Endothelial cell of umbilical vein (primary cell): ENCODE measurements around the gene NTS. TPM values are rescaled to one million over a fixed set of nuclear protein-coding genes. Genes with fewer than 3 reads are reported as not detected.
A peak's percentile ranks its signal among the peaks of the same experiment; 100 is the strongest.

Source experiments
- Bru-seq: library from RNA; stranded (reverse); fragments of 400-500 nt; gene quantifications from one replicate; lab custom pipeline; 2021; lab: Mats Ljungman, UMichigan
- BruChase-seq, 2 experiments: library from RNA; stranded (reverse); fragments of 400-500 nt; gene quantifications; one replicate each; lab custom pipeline; 2021; lab: Mats Ljungman, UMichigan
- BruUV-seq: library from RNA; stranded (reverse); fragments of 400-500 nt; replicated peaks from 2 replicates; lab custom pipeline; 2021; lab: Mats Ljungman, UMichigan
- CTCF ChIA-PET: fragments of 300-600, 350-600 bp; sonication (Branson Sonifier 250); formaldehyde crosslinking; loops from one replicate; lab custom pipeline; 2021; ENCODE audit warnings: antibody characterized with exemption, inconsistent platforms; lab: Charles Lee
- POLR2A ChIA-PET: fragments of 300-600, 350-600 bp; sonication (Branson Sonifier 250); formaldehyde crosslinking; loops from one replicate; lab custom pipeline; 2021; ENCODE audit warnings: antibody characterized with exemption, inconsistent platforms; lab: Charles Lee
- DNase-seq: peaks from one replicate; pipeline ENCODE4 v3.0.0-alpha.2; 2011; ENCODE audit warnings: low read depth, low spot score
- FAIRE-seq: peaks from 2 replicates; lab custom pipeline; 2011; peaks lifted over from hg19 to GRCh38; lab: Jason Lieb, UNC
- H2AFZ ChIP-seq: 2 replicates; pipeline ENCODE4 v1.6.0; 2012; ENCODE audit warnings: low read depth, low read length, control low read depth, inconsistent platforms
- H3K27ac ChIP-seq: 2 replicates; pipeline ENCODE4 v1.5.1; 2011; ENCODE audit warnings: low read depth, mild to moderate bottlenecking, control low read depth, low read length, moderate library complexity; ENCODE audit not compliant: insufficient read depth
- H3K27me3 ChIP-seq, 2 experiments: 2 replicates each; pipeline versions ENCODE4 v1.6.0 to v1.6.1; 2011; ENCODE audit warnings: low read length in 2 of 2, mixed read lengths in 1 of 2; ENCODE audit not compliant: control insufficient read depth in 2 of 2, insufficient read depth in 2 of 2
- H3K36me3 ChIP-seq, 2 experiments: 2 replicates in 1 of 2; 3 replicates in 1 of 2; pipeline ENCODE4 v1.5.1; 2011; ENCODE audit warnings: low read length in 2 of 2, mild to moderate bottlenecking in 1 of 2, moderate library complexity in 1 of 2; ENCODE audit not compliant: control insufficient read depth in 2 of 2, insufficient read depth in 2 of 2; ENCODE audit errors: extremely low read depth in 1 of 2
- H3K4me1 ChIP-seq: 3 replicates; pipeline ENCODE4 v1.5.1; 2011; ENCODE audit warnings: mild to moderate bottlenecking, low read length; ENCODE audit not compliant: control insufficient read depth, insufficient read depth; ENCODE audit errors: extremely low read depth
- H3K4me2 ChIP-seq: 2 replicates; pipeline ENCODE4 v1.6.1; 2011; ENCODE audit warnings: low read length, control low read depth, mixed read lengths; ENCODE audit not compliant: insufficient read depth
- H3K4me3 ChIP-seq, 3 experiments: fragments of 200-600 bp in 1 of 3; sonication (generic), shearing (Covaris generic) in 1 of 3; replicated peaks in 1 of 3; 2 replicates each; pipeline ENCODE4 v1.5.1; 2011 to 2016; ENCODE audit warnings: control low read depth in 3 of 3, low read length in 3 of 3, mild to moderate bottlenecking in 2 of 3, inconsistent platforms in 1 of 3, low read depth in 1 of 3, moderate library complexity in 1 of 3; ENCODE audit not compliant: insufficient read depth in 1 of 3
- H3K79me2 ChIP-seq: 2 replicates; pipeline ENCODE4 v1.6.0; 2012; ENCODE audit warnings: low read length, inconsistent platforms; ENCODE audit not compliant: control insufficient read depth, insufficient read depth
- H3K9ac ChIP-seq: replicated peaks from 2 replicates; pipeline ENCODE3; 2011; ENCODE audit warnings: low read length, control low read depth; ENCODE audit not compliant: insufficient read depth; ENCODE audit errors: extremely low read depth
- H3K9me1 ChIP-seq: replicated peaks from 3 replicates; pipeline ENCODE4 v1.6.0; 2011; ENCODE audit warnings: mild to moderate bottlenecking, low read length; ENCODE audit not compliant: control insufficient read depth, insufficient read depth; ENCODE audit errors: extremely low read depth
- H3K9me3 ChIP-seq: replicated peaks from 2 replicates; pipeline ENCODE4 v1.5.1; 2012; ENCODE audit warnings: low read length, inconsistent platforms; ENCODE audit not compliant: control insufficient read depth, insufficient read depth
- H4K20me1 ChIP-seq: replicated peaks from 2 replicates; pipeline ENCODE3; 2011; ENCODE audit warnings: mild to moderate bottlenecking, low read length; ENCODE audit not compliant: control insufficient read depth, insufficient read depth; ENCODE audit errors: extremely low read depth
- FOS ChIP-seq: IDR thresholded peaks from 2 replicates; pipeline ENCODE4 v1.6.1; 2011; ENCODE audit warnings: mild to moderate bottlenecking, low read length, moderate library complexity, borderline replicate concordance; ENCODE audit not compliant: insufficient read depth
- GATA2 ChIP-seq: IDR thresholded peaks from 2 replicates; pipeline ENCODE4 v1.7.0; 2011; ENCODE audit warnings: low read depth, mild to moderate bottlenecking, moderate library complexity, mixed read lengths, low read length; ENCODE audit not compliant: insufficient read length, insufficient read depth
- JUN ChIP-seq: IDR thresholded peaks from 2 replicates; pipeline ENCODE4 v1.6.1; 2011; ENCODE audit warnings: borderline replicate concordance, low read depth; ENCODE audit not compliant: insufficient read length, insufficient read depth
- MYC ChIP-seq: IDR thresholded peaks from one replicate; pipeline ENCODE4 v1.6.1; 2011; ENCODE audit warnings: mild to moderate bottlenecking, low read depth, low read length
- POLR2A ChIP-seq: IDR thresholded peaks from 2 replicates; pipeline ENCODE4 v1.6.1; 2012; ENCODE audit warnings: low read depth, mild to moderate bottlenecking, control low read depth, low read length
- POLR2AphosphoS5 ChIP-seq: IDR thresholded peaks from 2 replicates; pipeline ENCODE4 v1.6.1; 2012; ENCODE audit warnings: low read depth, mild to moderate bottlenecking, control low read depth, low read length, moderate library complexity; ENCODE audit not compliant: insufficient read depth
- dilution Hi-C: fragments of 300-500 bp; cut with MboI; formaldehyde crosslinking; loops from one replicate; pipeline ENCODE4 v1.15.0; 2019; ENCODE audit warnings: low sequenced_read_pairs; ENCODE audit not compliant: extremely low pct_ligation_motif_present
- intact Hi-C: fragments of 100-400 bp; cut with micrococcal nuclease; formaldehyde crosslinking; loops from one replicate; pipeline ENCODE4 v1.10.0; 2022
- long read RNA-seq: library from polyadenylated mRNA; stranded (forward); transcript quantifications from one replicate; pipeline ENCODE4 v2.0.0, GENCODE V29; 2021
- polyA minus RNA-seq, 3 experiments: library from RNA; depleted of rRNA, polyadenylated mRNA; stranded (reverse); fragments of >200 nt; gene quantifications; 1 replicate in 1 of 3; 2 replicates in 2 of 3; pipeline ENCODE4 v1.2.3, GENCODE V29; 2011
- polyA plus RNA-seq, 4 experiments: library from polyadenylated mRNA; depleted of rRNA in 3 of 4; stranded (reverse) in 3 of 4; unstranded in 1 of 4; fragments of >200 nt; gene quantifications; 2 replicates each; pipeline versions ENCODE4 v1.2.1 to v1.2.3, GENCODE V29; 2011 to 2012; ENCODE audit warnings: missing spikeins in 1 of 4
- total RNA-seq: library from RNA; stranded (reverse); gene quantifications from 2 replicates; pipeline ENCODE4 v1.2.3, GENCODE V29; 2021
- TF ChIP-seq, protein P1 (sequence below), 2 donors: IDR thresholded peaks; 1 replicate in 1 of 2; 2 replicates in 1 of 2; pipeline ENCODE4 v1.5.1; 2011; ENCODE audit warnings: low read length in 2 of 2, mild to moderate bottlenecking in 2 of 2, moderate library complexity in 2 of 2, control low read depth in 1 of 2, inconsistent platforms in 1 of 2, low read depth in 1 of 2; ENCODE audit not compliant: insufficient read depth in 1 of 2; ENCODE audit errors: extremely low read depth in 1 of 2

Gene NTS, protein sequence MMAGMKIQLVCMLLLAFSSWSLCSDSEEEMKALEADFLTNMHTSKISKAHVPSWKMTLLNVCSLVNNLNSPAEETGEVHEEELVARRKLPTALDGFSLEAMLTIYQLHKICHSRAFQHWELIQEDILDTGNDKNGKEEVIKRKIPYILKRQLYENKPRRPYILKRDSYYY
- total RNA-seq (not detected in 2 replicates), polyA plus RNA-seq (not detected in 2 replicates), polyA minus RNA-seq (not detected in 2 replicates), Bru-seq, nascent RNA (not detected), BruChase-seq, experiment 1, labeled RNA remaining after a 6-hour chase (not detected), BruChase-seq, experiment 2, labeled RNA remaining after a 2-hour chase (not detected)
- polyA plus RNA-seq (2011; cell fraction: cytosol; rRNA removed): 0.05 TPM in 1 of 2 replicates, not detected in the other
- not detected in 2 replicates for polyA plus RNA-seq (2011; cell fraction: nucleus; rRNA removed)
- not detected in 2 replicates for polyA plus RNA-seq (2012)
- polyA minus RNA-seq (2011; cell fraction: cytosol; rRNA and poly(A)+ RNA removed): 2.5 TPM
- polyA minus RNA-seq (2011; cell fraction: nucleus; rRNA and poly(A)+ RNA removed): not detected in 2 replicates
- long read RNA-seq: 0 reads

DNA sequence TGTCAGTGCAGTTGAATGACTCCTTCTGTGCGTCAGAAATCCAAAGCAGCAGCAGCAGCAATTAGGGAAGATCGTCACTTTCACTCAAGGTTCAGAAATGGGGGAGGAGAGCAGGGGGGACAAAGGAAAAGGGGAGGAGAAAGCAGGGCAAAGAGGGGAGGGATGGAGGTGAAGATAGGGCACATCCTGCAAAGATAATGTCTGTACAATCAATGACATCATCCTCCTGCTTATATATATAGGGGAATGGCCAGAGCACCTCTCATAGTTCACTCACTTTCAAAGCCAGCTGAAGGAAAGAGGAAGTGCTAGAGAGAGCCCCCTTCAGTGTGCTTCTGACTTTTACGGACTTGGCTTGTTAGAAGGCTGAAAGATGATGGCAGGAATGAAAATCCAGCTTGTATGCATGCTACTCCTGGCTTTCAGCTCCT, at the start of gene NTS:
Gene NTS, plus strand, starts transcription at position 265 of the 431 bp plus-strand sequence. Its CDS starts 109 bp downstream, at position 374.
- BruUV-seq: no TSS peak
- DNase-seq (no peak), FAIRE-seq (no peak)
- no peak for TF ChIP-seq FOS
- TF ChIP-seq GATA2: no peak
- no peak for TF ChIP-seq POLR2A
- ChIA-PET CTCF (interaction anchor here (1.1 to 9.3 kb wide), 4 partner anchors 392 to 407 kb away, joined by 3 to 153 read pairs (median 30); no protein-coding TSS in a partner anchor), POLR2A (no interaction called here)
- intact Hi-C loops: no loop called here
- peak within 1 kb of the TSS; percentile 41 for H2AFZ ChIP-seq
- no peaks in the 10 kb centered on the region for H3K27me3 ChIP-seq
- H3K79me2 ChIP-seq: no peaks in the 10 kb centered on the region
- no peak within 1 kb of the TSS for H3K4me3 ChIP-seq
- H3K9me3 ChIP-seq: no peaks in the 10 kb centered on the region
- H3K27ac ChIP-seq: no peak within 1 kb of the TSS
- no peaks in the 10 kb centered on the region for H3K36me3 ChIP-seq
- no peaks in the 10 kb centered on the region for H3K9me1 ChIP-seq
- no peak within 1 kb of the TSS for H3K9ac ChIP-seq
- no peaks in the 10 kb centered on the region for H3K4me1 ChIP-seq
- H3K4me2 ChIP-seq: no peak within 1 kb of the TSS
- dilution Hi-C loops: no loop called here
- no peaks in the 10 kb centered on the region for H4K20me1 ChIP-seq

DNA sequence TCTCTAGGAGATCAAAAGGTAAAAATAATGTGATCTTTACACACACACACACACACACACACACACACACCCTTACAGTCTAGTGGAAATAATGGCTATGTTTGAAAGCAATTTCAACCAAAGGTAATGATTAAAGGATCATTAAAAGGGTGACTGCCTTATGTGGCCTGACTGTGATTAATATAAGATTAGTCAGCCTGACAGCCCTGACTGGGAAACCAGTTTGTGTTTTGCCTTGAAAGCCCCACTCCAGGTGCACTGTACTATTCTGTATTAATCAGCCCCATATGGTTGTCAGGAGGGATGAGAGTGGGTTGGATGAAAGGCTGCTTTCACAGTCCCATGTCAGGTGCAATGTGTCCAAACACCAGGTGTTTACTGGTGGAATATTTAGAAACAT, 48.3 kb upstream of the NTS start:
- ChIA-PET POLR2A (no interaction called here), CTCF (no interaction called here)

More for the DNA sequence above, 48.3 kb upstream of the NTS start:
- Histone ChIP-seq H3K36me3 (no peaks in the 10 kb centered on the region), H3K9ac (no peak overlapping the region), H3K4me2 (no peak overlapping the region), H3K4me3 (no peak overlapping the region), H3K4me1 (peaks cover 20% of the 10 kb centered on the region), H3K27ac (no peak overlapping the region), H3K9me3 (no peaks in the 10 kb centered on the region), H3K9me1 (no peaks in the 10 kb centered on the region), H3K27me3 (no peaks in the 10 kb centered on the region), H2AFZ (no peak overlapping the region), H3K79me2 (no peaks in the 10 kb centered on the region), H4K20me1 (no peaks in the 10 kb centered on the region)
- dilution Hi-C loops: no loop called here
- no TSS peak for BruUV-seq
- DNase-seq: no peak
- FAIRE-seq: no peak
- intact Hi-C loops: no loop called here
- TF ChIP-seq MYC (no peak), POLR2A (no peak), JUN (no peak), FOS (no peak), GATA2 (no peak), POLR2AphosphoS5 (no peak)
- TF ChIP-seq, protein P1, sequence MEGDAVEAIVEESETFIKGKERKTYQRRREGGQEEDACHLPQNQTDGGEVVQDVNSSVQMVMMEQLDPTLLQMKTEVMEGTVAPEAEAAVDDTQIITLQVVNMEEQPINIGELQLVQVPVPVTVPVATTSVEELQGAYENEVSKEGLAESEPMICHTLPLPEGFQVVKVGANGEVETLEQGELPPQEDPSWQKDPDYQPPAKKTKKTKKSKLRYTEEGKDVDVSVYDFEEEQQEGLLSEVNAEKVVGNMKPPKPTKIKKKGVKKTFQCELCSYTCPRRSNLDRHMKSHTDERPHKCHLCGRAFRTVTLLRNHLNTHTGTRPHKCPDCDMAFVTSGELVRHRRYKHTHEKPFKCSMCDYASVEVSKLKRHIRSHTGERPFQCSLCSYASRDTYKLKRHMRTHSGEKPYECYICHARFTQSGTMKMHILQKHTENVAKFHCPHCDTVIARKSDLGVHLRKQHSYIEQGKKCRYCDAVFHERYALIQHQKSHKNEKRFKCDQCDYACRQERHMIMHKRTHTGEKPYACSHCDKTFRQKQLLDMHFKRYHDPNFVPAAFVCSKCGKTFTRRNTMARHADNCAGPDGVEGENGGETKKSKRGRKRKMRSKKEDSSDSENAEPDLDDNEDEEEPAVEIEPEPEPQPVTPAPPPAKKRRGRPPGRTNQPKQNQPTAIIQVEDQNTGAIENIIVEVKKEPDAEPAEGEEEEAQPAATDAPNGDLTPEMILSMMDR (IDR thresholded peaks at IDR 0.05; ENCODE audit: extremely low read depth in 1 of 2, insufficient read depth in 1 of 2, low read depth in 1 of 2, low read length in 2 of 2): no peak
